Renal cortical epithelial cell (primary cell): ENCODE results near the gene PAK1. TPM values are rescaled to one million over a fixed set of nuclear protein-coding genes. Genes with fewer than 3 reads are reported as not detected.
A peak's percentile ranks its signal among the peaks of the same experiment; 100 is the strongest.

Experiments used
- DNase-seq: peaks from one replicate; pipeline ENCODE4 v3.0.0-alpha.2; 2011; ENCODE audit warnings: low read depth
- total RNA-seq: library from RNA; depleted of rRNA; stranded (reverse); fragments of >200 nt; gene quantifications from 2 replicates; pipeline ENCODE4 v1.2.3, GENCODE V29; 2014

Gene PAK1
- total RNA-seq, 1 donor from 2014 or later = 30.0 TPM

- peak; percentile 24 for DNase-seq
These were observed 778 bp upstream of the PAK1 start for GRCh38 chr11:77474684-77475060.

GRCh38 chr11:77472991-77473800 lies 698 bp downstream of the PAK1 start:
- no peak for DNase-seq

- DNase-seq = no peak
These were observed 2.2 kb downstream of the PAK1 start for GRCh38 chr11:77471558-77472193.

- no peak for DNase-seq
These were observed 2.9 kb downstream of the PAK1 start for GRCh38 chr11:77470971-77471370.

GRCh38 chr11:77470504-77470903 lies 3.4 kb downstream of the PAK1 start:
- no peak for DNase-seq

- DNase-seq = no peak
These were observed 5.4 kb downstream of the PAK1 start for GRCh38 chr11:77468527-77468926.

GRCh38 chr11:77467993-77468392 lies 5.9 kb downstream of the PAK1 start:
- peak; percentile 78 for DNase-seq

- no peak for DNase-seq
These were observed 6.7 kb downstream of the PAK1 start for GRCh38 chr11:77467233-77467632.

GRCh38 chr11:77457340-77457739 lies 16.6 kb downstream of the PAK1 start:
- no peak for DNase-seq

- no peak for DNase-seq
These were observed 18.2 kb downstream of the PAK1 start for GRCh38 chr11:77455740-77456139.

GRCh38 chr11:77454867-77455655 lies 18.8 kb downstream of the PAK1 start:
- DNase-seq = no peak

GRCh38 chr11:77450227-77450626 lies 23.7 kb downstream of the PAK1 start:
- no peak for DNase-seq

- no peak for DNase-seq
These were observed 24.1 kb downstream of the PAK1 start for GRCh38 chr11:77449784-77450183.

- DNase-seq = no peak
These were observed 24.8 kb downstream of the PAK1 start for GRCh38 chr11:77449060-77449521.

- DNase-seq = no peak
These were observed 25.6 kb downstream of the PAK1 start for GRCh38 chr11:77448269-77448668.

GRCh38 chr11:77446911-77447629 lies 26.8 kb downstream of the PAK1 start:
- DNase-seq = no peak

GRCh38 chr11:77444261-77444660 lies 29.6 kb downstream of the PAK1 start:
- DNase-seq = no peak

GRCh38 chr11:77442394-77443053 lies 31.4 kb downstream of the PAK1 start:
- DNase-seq = no peak

GRCh38 chr11:77441426-77441825 lies 32.5 kb downstream of the PAK1 start:
- DNase-seq = peak; percentile 26

- no peak for DNase-seq
These were observed 33.2 kb downstream of the PAK1 start for GRCh38 chr11:77440678-77441077.

GRCh38 chr11:77438487-77438886 lies 35.4 kb downstream of the PAK1 start:
- DNase-seq = no peak
